GM21515 (cell line): ENCODE measurements around the gene CYP39A1.

ENCODE experiments used
- ATAC-seq: cut with Tn5 transposase; IDR thresholded peaks from one replicate; pipeline ENCODE4 v1.9.1; 2021; ENCODE audit not compliant: unreplicated experiment

The CYP39A1 gene

GRCh38 chr6:46517202-46517601 is 135.4 kb downstream of the CYP39A1 start:
- ATAC-seq: no peak

- ATAC-seq: no peak
These were observed 139.1 kb downstream of the CYP39A1 start for GRCh38 chr6:46513533-46513932.

- ATAC-seq: no peak
These were observed 141.3 kb downstream of the CYP39A1 start for GRCh38 chr6:46511320-46511719.

- no peak for ATAC-seq
These were observed 142.0 kb downstream of the CYP39A1 start for GRCh38 chr6:46510651-46511050.

GRCh38 chr6:46509981-46510510 is 142.6 kb downstream of the CYP39A1 start:
- no peak for ATAC-seq

GRCh38 chr6:46509063-46509462 is 143.6 kb downstream of the CYP39A1 start:
- no peak for ATAC-seq

GRCh38 chr6:46507426-46507825 is 145.2 kb downstream of the CYP39A1 start:
- no peak for ATAC-seq

GRCh38 chr6:46505693-46506512 is 146.7 kb downstream of the CYP39A1 start:
- ATAC-seq: no peak

GRCh38 chr6:46504242-46504641 is 148.4 kb downstream of the CYP39A1 start:
- no peak for ATAC-seq

GRCh38 chr6:46502486-46503119 is 150.0 kb downstream of the CYP39A1 start:
- no peak for ATAC-seq

- ATAC-seq: no peak
These were observed 151.2 kb downstream of the CYP39A1 start for GRCh38 chr6:46501136-46502089.

- no peak for ATAC-seq
These were observed 152.2 kb downstream of the CYP39A1 start for GRCh38 chr6:46500382-46500781.
